ENCODE results near the gene EYA2.

GRCh38 chr20:46985250-46985649, 90.6 kb downstream of the EYA2 start:
- TF ChIP-seq CTCF (optimal IDR thresholded peaks at IDR 0.05 in 1 of 3, IDR thresholded peaks at IDR 0.05 in 1 of 3, conservative IDR thresholded peaks at IDR 0.05 in 1 of 3; ENCODE audit: extremely low read depth in 1 of 3, insufficient read depth in 2 of 3, low read length in 3 of 3) (no peak), EZH2 (IDR thresholded peaks at IDR 0.05; ENCODE audit: low read length) (no peak)
